GM18519 (cell line): ENCODE measurements around the gene COX10.

ENCODE experiments used
- ATAC-seq: cut with Tn5 transposase; IDR thresholded peaks from one replicate; pipeline ENCODE4 v1.9.1; 2021; ENCODE audit warnings: mild to moderate bottlenecking, moderate library complexity; ENCODE audit not compliant: unreplicated experiment, low FRiP score

The COX10 gene

DNA sequence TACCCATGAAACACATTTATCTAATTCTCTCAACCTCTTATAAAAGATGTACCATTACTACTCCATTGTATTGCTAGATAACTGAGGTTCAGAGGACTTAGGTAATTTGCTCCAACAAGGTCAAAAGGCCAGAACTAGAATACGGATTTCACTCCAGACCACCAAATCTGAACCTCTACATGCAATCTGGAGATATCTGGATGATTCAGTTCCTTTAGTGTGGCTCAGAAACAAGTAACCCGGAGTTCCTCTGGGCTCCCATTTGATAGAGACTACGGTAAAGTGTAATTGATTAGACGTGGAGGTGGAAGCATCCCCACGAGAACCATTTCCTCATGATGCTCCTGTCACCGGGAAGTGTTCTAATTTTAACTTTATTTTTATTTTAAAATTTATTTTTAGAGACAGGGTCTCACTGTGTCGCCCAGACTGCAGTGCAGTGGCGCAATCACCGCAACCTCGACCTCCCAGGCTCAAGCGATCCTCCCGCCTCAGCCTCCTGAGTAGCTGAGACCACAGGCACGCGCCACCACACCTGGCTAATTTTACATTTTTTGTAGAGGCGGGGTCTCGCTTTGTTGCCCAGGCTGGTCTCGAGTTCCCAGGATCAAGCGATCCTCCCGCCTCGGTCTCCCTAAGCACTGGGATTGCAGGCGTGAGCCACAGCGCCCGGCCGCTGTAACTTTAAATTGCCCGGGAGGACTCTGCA is 608 bp upstream of the COX10 start:
- no peak for ATAC-seq

DNA sequence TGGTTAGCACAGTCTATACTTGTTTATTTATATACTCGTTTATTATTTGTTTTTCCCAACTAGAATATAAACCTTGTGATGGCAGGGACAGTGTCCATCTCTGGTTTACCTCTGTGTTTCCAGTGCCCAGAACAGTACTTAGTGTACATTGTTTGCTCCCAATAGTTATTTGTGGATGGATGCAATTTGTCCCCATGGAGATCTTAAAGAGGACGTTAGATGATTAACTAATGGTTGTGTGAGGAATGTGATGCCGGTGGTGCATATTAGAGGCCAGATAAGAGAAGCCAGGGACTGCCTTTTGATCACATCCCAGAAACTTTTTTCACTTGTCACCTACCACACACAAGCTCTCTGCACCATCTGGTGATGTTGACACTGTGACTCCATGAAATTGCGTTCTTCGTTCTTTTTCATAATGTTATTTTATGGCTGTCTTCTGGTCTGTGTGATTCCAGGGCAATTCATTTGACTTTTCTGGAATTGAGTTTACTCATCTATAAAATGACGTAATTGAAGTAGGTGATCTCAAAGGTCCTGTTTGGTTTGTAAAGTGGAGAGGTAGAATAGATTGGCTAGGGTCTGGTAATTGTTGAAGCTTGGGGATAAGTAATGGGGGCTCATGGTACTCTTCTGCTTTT is 1.2 kb downstream of the COX10 start:
- ATAC-seq, result no peak

DNA sequence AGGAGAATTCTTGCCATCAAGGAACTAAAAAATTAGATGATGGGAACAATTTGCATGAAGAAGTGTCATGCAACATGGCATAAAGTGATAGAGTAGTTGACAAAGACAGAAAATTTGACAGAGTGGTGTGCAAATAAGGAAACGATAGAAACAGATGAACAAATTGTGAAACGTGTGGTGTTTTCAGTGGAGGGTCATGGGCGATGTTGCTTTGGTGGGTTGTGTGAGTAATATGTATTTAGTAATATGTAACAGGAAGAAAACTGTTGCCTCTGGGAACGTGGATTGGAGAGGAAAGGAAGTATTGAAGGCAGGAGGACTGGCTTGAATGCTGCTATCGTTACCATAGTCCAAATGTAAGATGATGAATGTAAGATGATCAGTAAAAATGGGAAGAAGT is 3.6 kb downstream of the COX10 start:
- no peak for ATAC-seq

DNA sequence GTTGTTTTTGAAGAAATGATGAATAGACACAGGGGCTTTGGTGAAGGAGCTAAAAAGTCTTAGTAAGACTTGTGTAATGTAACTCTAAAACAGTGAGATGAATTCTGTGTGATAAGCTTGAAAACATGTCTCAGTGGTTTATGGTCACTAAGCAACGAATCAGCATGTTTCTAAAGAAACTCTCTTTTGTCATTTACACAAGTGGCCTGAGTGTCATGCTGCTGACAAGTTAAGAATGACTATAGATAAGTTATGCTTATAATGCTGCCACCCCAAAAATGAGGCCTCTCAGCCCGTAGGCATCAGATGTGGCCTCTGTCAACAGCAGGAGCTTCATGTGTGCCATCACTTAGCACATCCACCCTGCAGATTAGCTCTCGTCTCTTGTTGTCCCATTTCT is 8.7 kb downstream of the COX10 start:
- no peak for ATAC-seq

DNA sequence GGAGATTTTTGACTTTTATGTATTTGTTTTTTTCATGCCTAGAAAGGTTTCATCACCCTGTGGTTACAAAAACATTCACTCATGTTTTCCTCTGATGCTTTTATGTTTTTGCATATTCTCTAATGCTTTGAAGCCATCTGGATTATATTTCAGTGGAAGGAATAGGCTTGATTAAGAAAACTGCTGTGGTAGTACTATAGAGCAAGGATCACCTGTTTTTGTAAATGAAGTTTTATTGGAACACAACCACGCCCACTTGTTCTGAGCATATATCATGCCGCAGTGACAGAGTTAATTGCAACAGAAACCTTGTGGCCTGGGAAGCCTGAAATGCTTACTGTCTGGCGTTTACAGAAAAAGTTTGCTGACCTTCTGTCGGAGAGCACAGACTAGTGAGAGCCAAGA is 11.5 kb downstream of the COX10 start:
- no peak for ATAC-seq

DNA sequence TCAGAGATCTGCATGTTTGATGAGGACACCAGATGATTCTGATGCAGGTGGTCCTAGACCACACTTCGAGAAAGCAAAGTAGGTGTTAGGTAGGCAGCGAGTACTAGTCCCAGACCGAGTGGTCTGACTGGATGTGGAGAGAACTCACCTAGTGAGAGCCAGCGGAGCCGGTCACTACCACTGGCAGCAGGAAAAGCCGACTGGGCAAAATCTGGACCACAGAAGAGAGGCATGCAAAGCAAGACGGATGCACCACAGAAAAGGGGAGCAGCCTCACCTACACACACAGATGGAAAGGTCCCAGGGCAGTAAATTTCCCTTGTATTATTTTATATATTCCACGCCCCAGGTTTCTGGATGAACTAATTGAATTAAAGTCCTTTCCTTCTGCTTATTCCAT is 13.5 kb downstream of the COX10 start:
- no peak for ATAC-seq

DNA sequence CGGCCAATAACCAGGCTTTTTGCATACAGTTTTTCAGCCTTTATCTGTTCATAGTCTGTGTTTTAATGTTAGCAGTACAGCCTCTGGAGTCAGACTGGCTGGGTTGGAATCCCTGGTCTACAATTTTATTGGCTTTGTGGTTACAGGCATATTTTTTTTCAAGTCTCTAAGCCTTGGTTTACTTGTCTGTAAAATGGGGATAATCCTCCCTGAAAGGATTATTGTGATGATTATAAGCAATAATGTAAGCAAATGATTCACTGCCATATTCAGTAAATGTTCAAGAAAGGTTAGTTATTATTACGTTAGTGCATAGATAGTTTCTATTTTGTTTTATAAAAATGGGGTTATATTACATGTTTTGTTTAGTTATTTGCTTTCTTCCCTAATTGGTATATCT is 15.7 kb downstream of the COX10 start:
- ATAC-seq, result no peak

DNA sequence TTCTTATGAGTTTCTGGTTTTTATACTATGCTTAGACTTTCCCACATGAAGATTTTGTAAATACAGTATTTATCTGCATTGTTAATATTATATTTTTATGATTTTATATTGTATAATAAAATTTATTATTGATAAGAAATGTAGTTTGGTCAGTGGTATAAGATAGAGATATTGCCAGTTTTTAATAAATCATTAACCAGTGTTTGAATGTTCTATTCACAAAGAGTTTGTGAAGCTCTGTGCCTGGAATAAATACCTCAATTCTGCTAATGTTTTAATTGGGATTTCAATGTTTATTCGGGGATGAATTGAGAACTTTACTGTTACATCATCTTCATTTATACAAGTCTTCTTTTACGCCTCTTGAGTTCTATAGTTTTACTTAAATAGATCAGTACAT is 16.9 kb downstream of the COX10 start:
- no peak for ATAC-seq

DNA sequence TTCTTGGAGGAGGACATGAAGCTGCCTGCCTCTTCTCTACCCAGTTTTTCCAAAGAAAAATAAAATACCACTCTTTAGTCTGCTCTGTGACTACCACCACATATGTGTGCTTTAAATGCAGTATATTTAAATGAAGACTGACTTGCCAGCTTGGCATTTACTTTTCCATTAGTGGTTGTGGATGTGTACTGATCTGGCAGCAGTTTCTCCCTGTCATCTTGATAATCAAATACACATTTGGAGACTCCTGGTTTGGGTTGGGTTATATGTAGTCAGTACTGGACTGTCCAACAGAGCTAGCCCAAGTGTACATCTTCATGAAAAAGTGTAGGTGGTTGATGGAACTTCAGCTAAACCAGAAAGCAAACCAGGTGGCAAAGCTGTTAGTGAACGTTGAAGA is 19.9 kb downstream of the COX10 start:
- no peak for ATAC-seq

DNA sequence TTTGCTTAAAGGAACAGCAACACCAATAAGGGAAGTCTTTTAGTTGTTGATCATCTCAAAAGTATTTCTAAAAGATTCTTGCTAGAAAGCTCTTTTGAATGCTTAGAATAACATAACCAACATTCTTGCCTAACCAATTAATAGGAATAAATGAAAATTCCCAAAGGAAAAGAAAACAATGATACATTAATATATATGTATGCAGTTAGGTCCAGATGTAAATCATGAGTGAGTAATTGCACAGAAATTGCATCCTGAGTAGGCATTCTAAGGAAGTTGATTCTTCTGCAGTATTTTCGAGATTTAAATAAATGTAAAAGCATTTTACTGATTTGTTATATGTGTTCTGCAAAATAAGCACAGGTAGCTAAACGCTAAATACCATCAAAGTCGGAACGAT is 22.1 kb downstream of the COX10 start:
- ATAC-seq, result no peak

DNA sequence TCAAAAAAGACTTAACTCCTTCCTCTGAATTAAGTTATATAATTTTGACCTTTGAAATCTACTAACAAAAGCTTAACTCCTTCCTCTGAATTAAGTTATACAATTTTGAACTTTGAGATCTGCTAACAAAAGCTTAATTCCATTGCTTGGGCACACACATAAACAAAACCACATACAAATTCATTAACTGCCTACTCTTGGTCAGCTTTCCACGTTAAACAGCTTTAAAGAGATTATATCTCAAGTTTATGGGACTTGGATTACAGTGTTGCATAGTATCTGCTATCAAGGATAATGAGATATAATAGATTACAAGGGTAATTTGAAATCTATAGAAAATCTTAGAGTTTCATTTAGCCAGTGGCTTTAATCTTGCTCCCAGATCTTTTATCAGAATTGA is 23.5 kb downstream of the COX10 start:
- no peak for ATAC-seq

DNA sequence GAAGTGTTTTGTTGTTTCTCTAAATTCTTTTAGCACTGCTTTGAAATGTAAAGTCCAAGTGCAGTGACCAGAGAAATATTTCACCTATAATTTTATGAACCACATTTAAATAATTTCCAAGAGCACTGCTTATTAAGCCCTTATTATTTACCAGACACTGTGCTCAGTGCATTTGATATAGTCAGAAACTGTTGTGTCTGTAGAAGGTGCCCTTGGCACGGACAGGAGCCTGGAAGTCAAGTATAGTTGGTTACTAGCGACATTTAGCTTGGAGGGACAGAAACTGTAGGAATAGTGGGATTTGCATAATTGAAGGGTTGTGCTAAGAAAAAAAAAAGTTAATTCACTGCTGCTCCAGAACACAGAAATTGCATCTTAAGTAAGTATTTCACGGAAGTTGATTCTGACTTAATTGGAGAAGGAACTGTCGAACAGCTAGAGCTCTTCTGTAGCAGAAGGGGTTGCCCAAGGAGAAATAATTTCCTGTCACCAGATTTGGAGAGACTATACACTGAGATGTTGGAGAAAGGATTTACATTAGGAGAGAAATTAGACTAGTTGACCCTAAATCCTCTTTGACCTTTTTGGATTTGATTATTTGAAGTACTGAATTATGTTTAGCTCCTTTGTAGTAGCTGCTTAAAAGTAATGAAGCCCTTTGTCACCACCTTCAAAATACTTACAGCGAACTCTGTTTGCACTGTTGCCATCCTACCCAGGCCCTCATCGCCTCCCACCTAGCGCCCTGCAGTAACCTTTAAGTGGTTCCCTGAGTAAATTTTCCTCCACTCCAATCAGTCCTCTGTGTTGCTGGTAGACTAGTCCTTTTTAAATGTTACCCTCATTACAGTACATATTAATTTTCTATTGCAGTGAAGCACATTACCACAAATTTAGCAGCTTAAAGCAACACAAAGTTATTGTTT is 25.6 kb downstream of the COX10 start:
- no peak for ATAC-seq

DNA sequence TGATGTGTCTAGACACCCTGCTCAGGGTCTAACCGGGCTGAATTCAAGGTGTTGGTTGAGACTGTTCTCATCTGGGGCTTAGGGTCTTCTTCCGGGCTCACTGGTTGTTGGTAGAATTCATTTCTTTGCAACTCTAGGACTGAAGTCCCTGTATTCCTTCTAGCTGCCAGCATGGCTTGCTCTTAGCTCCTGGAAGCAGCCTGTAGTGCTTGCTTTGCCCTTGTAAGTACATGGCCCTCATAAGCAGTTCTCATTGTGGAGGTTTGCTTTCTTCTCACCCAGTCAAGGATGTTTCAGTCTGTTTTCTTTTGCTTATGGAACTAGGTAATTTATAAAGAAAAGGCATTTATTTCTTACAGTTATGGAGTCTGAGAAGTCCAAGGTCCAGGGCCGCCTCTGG is 26.3 kb downstream of the COX10 start:
- ATAC-seq, result no peak

DNA sequence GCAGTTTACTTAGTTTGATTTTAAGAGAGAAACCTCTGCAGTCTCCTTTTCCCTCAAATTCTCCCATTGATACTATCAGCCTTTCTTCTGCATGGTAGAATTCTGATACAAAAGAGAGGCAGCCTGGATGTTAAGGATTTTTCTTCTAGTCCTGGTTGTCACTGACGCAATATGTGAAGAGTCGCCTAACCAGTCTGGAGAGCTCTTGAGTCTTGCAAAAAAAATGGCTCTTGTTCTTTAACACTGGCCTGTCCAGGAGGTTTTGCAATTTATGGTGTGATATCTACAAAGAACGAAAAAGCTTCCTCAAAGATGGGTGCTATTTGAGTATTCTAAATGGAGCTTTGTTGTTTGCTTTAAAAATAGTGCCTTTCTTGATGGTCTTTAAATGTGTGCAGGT is 28.9 kb downstream of the COX10 start:
- no peak for ATAC-seq

DNA sequence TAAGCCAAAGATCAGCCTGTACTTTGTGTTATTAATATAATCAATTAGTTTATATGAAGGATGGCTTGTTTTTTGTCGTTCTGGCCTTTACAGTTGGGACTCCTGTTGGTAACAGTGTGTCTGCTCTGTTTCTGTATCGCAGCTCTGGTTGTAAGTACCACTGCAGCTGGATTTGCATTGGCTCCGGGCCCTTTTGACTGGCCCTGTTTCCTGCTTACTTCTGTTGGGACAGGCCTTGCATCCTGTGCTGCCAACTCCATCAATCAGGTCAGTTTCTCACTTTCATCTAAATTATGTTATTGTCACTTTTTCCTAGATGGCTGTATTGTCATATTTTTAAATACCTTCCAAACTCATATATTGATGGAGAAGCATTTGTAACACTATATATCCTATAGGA is 32.7 kb downstream of the COX10 start:
- ATAC-seq, result no peak

DNA sequence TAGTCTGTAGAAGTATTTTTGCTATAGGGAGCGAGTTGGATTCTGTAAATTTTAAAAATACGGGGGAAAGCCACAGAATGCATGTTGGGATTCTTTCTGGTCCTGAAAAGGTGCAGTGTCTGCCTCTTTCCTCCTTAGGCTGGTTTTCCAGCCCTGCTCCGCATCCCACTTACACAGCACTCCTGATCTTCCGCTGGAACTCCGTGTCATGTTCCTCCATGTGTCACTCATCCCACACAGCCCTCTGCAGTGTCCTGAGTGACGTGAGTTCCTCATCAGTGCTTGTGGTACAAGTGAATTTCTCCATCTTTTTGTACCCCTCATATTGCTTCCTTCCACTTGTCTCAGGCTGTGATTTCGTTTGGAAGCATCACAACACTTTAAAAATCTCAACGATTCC is 34.5 kb downstream of the COX10 start:
- ATAC-seq, result no peak

DNA sequence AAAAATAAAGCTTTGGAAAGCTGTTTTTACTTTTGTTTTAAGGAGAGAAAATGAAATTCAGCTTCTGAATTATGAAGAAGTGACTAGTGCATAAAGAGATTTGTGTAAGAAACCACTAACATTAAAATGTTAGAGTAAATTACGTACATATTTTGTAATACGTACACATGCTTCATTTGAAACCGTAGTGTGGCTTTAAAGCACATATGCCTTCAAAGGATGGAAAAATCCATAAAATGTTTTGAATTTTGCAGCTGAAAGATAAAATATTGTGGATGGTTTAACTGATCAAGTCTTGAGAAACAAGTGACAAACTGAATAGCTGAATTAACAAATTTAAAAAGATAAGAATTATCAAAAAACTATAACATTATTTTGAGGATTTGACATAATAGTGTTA is 35.4 kb downstream of the COX10 start:
- no peak for ATAC-seq

DNA sequence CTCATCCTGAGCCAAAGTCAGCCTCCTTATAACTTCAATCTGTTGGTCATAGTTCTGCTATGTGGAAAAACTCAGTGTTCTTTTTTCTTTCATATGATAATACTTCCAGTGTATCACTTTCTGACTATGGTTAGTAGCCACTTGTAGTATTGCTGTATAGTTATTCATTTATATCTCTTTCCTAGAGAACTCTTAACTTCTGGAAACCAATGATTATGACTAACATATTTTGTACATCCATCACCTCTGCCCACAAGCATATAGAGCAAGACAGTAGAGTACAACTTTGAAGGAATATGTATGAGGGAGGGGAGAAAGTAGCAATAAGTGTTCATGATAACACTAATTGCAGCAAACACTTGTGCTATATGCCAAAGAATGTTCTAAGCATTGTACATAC is 38.6 kb downstream of the COX10 start:
- ATAC-seq, result no peak

DNA sequence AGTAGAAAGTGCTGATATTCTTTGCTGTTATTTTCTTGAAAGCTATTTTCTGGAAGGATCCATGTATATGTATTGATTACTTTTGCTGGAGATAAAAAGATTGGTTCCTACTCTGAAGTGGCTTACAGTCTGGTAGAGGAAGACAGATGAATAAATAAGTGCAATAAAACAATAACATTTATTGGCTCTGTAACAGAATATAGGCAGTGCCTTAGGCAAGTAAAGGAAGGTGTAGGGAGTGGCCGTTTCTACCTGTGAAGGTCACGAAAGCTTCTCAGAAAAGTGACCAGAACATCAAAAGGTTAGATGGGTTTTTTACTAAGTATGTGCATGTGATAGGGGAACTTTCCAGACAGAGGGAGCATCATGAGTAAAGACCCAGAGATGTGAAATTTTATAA is 43.1 kb downstream of the COX10 start:
- no peak for ATAC-seq

DNA sequence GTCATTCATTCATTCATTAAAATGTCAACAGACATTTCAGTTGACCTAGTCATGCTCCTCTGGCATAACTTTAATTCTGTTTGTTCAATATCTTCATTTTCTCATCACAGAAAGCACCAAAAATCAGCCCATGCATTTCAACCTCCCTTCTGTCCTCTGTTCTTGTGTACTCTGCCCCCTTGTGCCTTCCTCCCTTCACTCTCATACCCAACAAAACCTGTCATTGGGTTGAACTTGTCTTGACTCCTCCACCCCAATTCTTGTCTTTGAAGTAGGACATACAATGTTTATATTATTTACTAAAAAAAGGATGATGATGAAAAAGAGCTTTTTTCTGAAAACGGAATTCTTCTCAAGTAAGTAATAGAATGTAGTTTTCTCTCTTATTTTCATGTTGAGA is 43.8 kb downstream of the COX10 start:
- ATAC-seq, result no peak

DNA sequence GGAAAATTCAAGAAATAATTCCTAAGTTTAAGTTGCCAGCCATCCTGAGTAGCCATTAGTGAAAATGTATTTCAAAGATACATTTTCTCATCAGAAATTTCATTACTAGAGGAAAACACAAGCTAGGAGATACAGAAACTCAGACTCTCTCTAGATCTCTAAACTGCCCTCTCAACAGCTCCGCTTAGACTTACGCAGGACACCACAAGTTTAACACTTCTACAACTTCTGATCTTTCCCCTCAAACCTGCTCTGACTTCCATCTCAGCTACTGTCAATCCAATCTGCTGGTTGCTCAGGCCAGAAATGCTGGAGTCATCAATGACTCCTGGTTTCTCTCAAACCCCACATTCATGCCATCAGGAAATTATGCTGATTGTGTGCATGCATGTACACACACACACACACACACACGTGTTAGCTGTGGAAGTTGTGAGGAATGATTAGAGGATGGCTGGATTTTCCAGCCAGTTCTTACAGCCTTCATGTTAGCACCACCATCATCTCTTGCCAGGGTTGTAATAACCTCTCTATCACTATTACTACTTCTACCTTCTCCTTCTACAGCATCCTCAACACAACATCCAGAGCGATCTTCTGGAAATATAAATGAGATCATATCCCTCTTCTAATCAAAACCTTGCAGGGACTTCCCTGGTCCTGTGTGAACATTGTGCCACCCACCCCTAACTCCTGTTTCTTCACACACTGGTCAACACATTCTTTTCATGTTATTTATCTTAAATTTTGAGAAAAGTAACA is 47.1 kb downstream of the COX10 start:
- ATAC-seq, result no peak
